Activated naive CD8-positive, alpha-beta T cell treated with anti-CD3 and anti-CD28 coated beads, Interleukin-2, amount 50 U/mL, for 16 hours (primary cell): Measurements from ENCODE around the gene RPL22.
A peak's percentile ranks its signal among the peaks of the same experiment; 100 is the strongest.

Experiments used
- DNase-seq: peaks from one replicate; pipeline ENCODE4 v3.0.0-alpha.2; 2020; ENCODE audit warnings: low read depth, low spot score

The RPL22 gene

GRCh38 chr1:6157132-6157527, 42.3 kb downstream of the RPL22 start:
- DNase-seq: no peak

DNA sequence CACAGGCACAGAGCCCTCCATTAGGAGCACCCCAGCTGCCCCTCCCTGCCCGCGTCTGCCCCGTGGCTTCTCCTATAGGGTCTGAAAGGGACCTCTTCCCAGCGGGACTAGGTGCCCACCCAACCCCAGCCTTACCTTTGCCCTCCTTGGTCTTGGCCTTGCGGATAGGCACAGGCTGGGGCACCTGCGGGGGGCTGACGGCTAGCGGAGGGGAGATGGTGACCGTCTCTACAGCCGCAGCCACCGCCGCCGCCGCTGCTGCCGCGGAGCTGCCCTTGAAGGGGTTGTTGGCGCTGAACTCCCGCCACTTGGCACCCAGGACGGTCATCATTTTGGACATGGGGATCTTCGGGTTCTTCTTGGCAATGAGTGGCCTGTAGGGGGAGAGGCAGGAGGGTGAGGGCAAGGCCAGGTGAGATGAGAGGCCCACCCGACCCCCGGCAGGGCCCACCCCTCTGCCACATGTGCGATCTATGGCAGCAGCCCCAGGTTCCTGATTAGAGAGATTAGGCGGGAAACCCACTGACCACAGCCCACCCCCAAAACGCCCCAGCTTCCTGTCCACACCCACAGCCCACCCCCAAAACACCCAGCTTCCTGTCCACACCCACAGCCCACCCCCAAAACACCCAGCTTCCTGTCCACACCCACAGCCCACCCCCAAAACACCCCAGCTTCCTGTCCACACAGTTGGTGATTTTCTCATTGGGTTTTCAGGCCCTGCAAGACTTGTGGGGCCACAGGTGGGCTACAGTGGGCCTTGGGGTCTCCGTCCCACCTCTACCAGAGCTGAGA, 44.7 kb downstream of the RPL22 start:
- no peak for DNase-seq

GRCh38 chr1:6152882-6153281, 46.5 kb downstream of the RPL22 start:
- DNase-seq: no peak

DNA sequence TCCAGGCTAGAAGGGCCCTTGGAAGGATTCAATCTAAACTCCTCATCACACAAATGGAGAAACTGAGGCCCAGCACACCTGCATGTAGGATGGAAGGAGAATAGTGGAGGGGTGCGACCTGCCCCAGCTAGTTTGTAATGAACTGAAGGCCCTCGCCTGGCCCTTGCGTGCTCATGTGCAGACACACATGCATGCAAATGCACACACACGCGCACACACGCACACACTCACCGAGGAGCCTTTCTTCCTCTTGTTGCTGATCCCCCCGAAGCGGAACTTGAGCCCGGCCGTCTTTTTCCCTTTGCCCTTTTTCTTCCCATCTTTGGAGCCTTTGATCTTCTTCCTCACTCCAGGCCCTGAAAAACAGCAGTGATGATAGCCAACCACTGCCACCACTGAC, 47.2 kb downstream of the RPL22 start:
- no peak for DNase-seq

DNA sequence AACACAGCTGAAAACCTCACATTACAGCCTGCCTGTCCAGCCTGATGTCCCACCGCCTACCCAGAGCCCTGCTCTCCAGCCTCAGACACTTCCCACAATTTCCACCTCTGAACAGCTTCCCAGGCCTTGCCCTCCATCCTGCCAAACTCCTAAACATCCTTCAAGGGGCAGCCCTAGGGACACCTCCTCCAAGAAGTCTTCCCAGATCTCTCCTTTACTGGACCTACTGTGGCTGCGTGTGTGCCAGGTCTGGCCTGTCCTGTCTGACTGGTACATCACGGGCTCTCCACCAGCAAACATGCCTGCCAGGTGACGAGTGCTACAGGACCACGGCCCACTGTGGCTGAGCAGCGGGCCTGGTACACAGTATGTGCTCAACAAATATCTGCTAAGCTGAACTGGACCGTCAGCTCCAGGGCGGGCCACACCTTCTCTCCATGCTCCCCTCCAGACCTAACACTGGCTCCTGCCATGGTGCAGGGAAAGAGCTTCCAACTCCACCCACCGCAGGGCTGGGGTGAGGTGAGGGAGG, 48.0 kb downstream of the RPL22 start:
- no peak for DNase-seq

DNA sequence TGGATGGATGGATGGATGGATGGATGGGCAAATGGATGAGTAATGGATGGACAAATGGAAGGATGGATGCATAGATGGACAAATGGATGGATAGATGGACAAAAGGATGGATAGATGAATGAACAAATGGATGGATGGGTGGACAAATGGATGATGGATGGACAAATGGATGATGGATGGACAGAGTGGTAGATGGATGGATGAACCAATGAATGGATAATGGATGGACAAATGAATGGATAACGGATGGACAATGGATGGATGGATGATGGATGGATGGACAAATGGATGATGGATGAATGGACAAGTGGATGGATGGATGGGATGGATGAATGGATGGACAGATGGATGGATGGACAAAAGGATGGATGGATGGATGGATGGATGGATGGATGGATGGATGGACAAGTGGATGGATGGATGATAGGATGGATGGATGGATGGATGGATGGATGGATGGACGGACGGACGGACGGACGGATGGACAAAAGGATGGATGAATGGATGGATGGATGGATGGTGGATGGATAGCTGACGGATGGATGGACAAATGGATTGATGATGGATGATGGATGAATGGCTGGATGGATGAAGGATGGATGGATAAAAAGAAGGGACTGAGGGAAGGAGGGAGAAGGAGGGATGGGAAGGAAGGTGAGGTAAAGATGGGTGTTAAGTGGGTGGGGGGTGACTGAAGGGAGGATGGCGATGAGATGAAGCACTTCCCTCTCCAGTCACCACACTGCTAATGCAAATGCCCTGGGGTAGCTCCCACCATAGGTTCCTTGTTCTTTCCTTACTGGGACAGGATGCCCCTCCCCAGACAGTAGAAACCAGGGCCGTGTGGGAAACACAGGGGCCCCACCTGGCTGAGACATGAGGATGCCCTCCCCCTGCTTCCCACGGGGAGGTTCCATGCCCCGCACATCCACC, 49.1 kb downstream of the RPL22 start:
- no peak for DNase-seq

DNA sequence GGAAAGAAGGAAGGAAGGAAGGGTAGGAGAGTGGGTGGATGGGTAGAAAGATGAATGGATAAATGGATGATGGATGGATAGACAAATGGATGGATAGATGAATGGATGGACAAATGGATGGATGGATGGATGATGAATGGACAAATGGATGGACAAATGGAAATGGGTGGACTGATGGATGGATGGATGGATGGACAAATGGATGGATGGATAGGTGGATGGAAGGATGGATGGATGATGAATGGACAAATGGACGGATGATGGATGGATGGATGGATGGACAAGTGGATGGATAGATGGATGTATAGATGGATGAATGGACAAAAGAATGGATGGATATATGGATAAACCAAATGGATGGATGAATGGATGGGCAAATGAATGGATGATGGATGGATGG, 49.8 kb downstream of the RPL22 start:
- no peak for DNase-seq

DNA sequence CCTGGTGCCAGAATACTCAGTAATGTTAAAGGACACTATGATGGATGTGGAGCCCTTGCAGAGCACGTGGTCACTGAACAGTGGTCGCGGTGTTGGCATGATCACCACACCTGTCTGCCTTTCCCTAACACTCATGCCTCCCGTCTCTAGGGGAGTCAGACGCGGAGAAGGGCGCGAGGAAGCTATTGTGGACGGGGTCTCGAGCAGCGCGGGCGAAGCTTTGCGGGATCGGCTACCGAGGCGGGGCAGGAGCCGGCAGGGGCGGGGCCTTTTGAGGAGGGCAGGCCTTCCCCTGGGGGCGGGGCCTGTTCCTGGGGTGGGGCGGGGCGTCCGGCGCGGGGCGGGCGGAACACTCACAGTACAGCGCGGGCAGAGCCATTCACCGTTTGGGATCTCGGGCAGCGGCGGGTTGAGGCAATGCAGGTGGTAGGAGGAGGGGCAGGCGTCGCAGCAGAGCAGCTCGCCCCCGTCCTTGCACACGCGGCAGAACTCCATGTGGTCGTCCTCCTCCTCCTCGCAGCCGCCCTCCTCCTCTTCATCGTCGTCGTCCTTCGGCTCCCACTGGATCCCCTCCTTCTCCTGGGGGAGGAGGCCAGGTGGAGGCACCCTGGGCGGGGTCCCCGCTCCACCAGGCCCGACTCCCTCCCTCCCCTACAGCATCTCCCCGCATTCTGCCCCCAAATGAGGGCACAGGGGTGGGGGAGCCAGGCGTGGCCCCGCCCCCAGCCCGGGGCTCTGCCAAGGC, 50.7 kb downstream of the RPL22 start:
- peak; percentile 42 for DNase-seq

DNA sequence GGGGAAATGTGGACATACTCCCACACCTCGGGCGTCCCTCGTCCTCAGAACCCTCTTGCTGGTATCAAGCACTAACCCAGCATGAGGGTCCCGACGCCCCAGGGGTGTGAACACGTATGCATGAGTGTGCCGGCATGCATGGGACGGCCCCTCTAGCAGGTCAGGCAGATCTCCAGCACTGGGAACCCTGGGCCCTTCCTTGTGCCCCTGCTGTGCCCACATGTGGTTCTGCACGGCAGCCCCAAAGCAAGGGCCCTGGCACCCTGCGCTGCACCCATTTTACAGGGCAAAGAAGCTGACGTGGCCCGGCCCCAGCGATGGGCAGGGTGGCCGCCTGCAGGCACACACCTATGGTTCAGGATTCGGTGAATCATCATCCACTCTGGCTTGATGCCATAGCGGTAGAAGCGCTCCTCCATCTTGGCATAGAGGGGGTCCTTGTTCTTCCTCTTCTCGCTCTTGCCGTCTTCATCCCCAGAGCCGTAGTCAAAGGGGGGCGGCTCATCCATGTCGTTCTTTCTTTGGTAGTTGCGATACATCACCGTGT, 53.5 kb downstream of the RPL22 start:
- no peak for DNase-seq

- no peak for DNase-seq
These were observed 54.0 kb downstream of the RPL22 start for GRCh38 chr1:6145396-6145750.

GRCh38 chr1:6144647-6145395, 54.6 kb downstream of the RPL22 start:
- no peak for DNase-seq

GRCh38 chr1:6144175-6144574, 55.2 kb downstream of the RPL22 start:
- no peak for DNase-seq

- DNase-seq: no peak
These were observed 56.0 kb downstream of the RPL22 start for GRCh38 chr1:6143395-6143794.

- no peak for DNase-seq
These were observed 56.7 kb downstream of the RPL22 start for GRCh38 chr1:6142734-6143133.

DNA sequence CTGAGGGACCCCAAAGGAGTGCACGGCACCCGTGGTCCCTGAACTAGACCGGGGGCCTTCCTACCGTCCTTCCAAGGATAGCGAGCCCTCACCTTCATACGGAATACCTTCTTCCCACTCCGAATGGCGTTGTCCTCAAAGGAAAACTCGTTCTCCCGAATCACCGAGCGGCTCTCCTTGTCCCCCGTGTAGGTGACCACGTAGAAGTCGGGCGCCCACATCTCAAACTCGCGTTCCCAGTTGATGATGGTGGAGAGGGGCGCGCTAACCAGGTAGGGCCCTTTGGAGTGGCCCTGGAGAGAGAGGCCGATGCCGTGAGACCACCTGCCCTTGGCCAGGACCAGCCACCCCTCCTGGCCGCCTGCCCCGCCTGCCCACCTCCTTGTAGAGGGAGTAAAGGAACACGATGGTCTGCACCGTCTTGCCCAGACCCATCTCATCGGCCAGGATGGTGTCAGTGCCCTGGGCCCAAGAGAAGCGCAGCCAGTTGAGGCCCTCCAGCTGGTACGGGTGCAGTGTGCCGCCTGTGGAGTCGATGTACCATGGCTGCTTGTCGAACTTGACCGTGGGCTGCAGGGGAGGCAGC, 57.3 kb downstream of the RPL22 start:
- no peak for DNase-seq

GRCh38 chr1:6141592-6141991, 57.8 kb downstream of the RPL22 start:
- DNase-seq: no peak

GRCh38 chr1:6140413-6140812, 59.0 kb downstream of the RPL22 start:
- DNase-seq: no peak

DNA sequence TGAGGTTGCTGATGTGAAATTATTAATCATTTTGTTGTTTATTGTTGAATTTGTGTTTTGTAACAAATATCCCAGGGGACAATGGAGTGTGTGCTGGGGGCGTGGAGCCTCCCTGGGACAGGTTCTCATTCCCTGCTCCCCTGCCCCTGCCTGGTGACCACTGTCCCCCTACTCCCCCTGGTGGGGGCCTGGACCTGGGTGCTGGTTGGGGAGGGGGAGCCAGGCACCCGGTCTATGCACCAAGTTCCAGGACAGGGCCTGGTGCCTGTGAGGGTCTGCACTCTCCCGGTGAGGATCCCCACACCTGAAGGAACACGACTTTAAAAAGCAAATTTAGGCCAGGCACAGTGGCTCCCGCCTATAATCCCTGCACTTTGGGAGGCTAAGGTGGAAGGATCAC, 61.6 kb downstream of the RPL22 start:
- no peak for DNase-seq

DNA sequence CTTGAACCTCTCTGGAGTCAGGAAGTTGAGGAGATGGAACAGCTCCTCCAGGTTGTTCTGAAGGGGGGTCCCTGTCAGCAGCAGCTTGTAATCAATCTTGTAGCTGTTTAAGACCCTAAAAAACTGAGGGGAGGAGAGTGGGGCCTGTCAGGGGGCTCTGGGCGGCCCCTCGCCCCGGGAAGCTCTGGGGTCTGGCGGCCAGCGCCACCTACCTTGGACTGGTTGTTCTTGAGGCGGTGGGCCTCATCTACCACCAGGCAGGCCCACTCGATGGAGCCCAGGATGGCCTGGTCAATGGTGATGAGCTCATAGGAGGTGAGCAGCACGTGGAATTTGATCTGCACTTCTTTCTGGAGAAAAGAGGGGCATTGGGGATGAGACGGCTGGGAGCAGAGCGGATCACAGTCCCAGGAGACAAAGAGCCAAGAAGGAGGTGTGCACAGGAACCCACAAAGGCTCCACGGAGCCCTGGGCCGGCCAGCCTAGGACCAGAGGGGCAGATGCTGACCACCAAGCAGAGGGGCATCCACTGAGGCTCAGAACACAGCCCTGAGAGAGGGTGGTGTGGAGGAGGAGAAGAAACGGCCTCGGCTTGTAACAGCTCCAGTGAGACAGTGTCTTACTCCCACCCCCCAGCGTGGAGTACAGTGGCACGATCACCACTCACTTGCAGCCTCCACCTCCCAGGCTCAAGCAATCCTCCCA, 62.7 kb downstream of the RPL22 start:
- DNase-seq: no peak
